SK-N-MC (cell line): Measurements from ENCODE around the gene DCP2.

ENCODE experiments used
- EZH2 ChIP-seq: fragments of 200-600 bp; sonication (generic); IDR thresholded peaks from one replicate; pipeline ENCODE4 v1.6.1; 2017; ENCODE audit warnings: antibody characterized with exemption
- FOXP2 ChIP-seq: optimal IDR thresholded peaks from 2 replicates; pipeline ENCODE3; 2011; ENCODE audit warnings: mild to moderate bottlenecking, moderate library complexity; ENCODE audit not compliant: insufficient read depth; ENCODE audit errors: extremely low read length, control extremely low read depth
- POLR2AphosphoS5 ChIP-seq: IDR thresholded peaks from 2 replicates; pipeline ENCODE4 v1.6.1; 2012; ENCODE audit warnings: mild to moderate bottlenecking, low read depth, low read length, borderline replicate concordance

GRCh38 chr5:113002423-113002822 is 25.8 kb downstream of the DCP2 start:
- TF ChIP-seq EZH2 (no peak), FOXP2 (no peak), POLR2AphosphoS5 (no peak)
